GM12873 (cell line): Measurements from ENCODE around the gene CBFB.
A peak's percentile ranks its signal among the peaks of the same experiment; 100 is the strongest.

Experiments
- CTCF ChIP-seq: IDR thresholded peaks from 2 replicates; pipeline ENCODE4 v1.5.1; 2012; ENCODE audit warnings: low read depth, mild to moderate bottlenecking, moderate library complexity, low read length, control low read depth; ENCODE audit not compliant: insufficient read depth; ENCODE audit errors: missing control alignments

The CBFB gene

GRCh38 chr16:67145746-67146145 lies 116.8 kb downstream of the CBFB start:
- TF ChIP-seq CTCF: no peak

- TF ChIP-seq CTCF: no peak
Observed at GRCh38 chr16:67146523-67147357, 117.8 kb downstream of the CBFB start.

GRCh38 chr16:67147437-67148140 lies 118.6 kb downstream of the CBFB start:
- no peak for TF ChIP-seq CTCF

GRCh38 chr16:67148221-67148620 lies 119.3 kb downstream of the CBFB start:
- no peak for TF ChIP-seq CTCF

GRCh38 chr16:67148656-67149275 lies 119.8 kb downstream of the CBFB start:
- no peak for TF ChIP-seq CTCF

- TF ChIP-seq CTCF: peak; percentile 1
Observed at GRCh38 chr16:67149276-67150046, 120.5 kb downstream of the CBFB start.
